ENCODE results near the gene DDX27. TPM values are rescaled to one million over a fixed set of nuclear protein-coding genes. Genes with fewer than 3 reads are reported as not detected.

Gene DDX27
- total and polyA plus RNA-seq, 2 of the 8 experiments (the other 6 are each of a cell fraction or from before 2014, with no cell fraction given), result 42.7 to 51.0 TPM

GRCh38 chr20:49230561-49231133 is 11.4 kb downstream of the DDX27 start (continued):
- TF ChIP-seq FOSL1 (IDR thresholded peaks at IDR 0.05; ENCODE audit: insufficient read depth, low read depth, low read length) (no peak), NANOG (IDR thresholded peaks at IDR 0.05; ENCODE audit: insufficient read depth, low read depth, low read length, poor library complexity, severe bottlenecking) (no peak), SUZ12 (IDR thresholded peaks at IDR 0.05; ENCODE audit: low read length) (no peak), RXRA (IDR thresholded peaks at IDR 0.05; ENCODE audit: insufficient read depth, low read depth, low read length) (no peak)

Measured in H1 (cell line).